ENCODE results near the gene ETS1. TPM values are rescaled to one million over a fixed set of nuclear protein-coding genes. Genes with fewer than 3 reads are reported as not detected.

Gene ETS1
- total RNA-seq, 1 donor from 2014 or later, result 0.54 TPM

DNA sequence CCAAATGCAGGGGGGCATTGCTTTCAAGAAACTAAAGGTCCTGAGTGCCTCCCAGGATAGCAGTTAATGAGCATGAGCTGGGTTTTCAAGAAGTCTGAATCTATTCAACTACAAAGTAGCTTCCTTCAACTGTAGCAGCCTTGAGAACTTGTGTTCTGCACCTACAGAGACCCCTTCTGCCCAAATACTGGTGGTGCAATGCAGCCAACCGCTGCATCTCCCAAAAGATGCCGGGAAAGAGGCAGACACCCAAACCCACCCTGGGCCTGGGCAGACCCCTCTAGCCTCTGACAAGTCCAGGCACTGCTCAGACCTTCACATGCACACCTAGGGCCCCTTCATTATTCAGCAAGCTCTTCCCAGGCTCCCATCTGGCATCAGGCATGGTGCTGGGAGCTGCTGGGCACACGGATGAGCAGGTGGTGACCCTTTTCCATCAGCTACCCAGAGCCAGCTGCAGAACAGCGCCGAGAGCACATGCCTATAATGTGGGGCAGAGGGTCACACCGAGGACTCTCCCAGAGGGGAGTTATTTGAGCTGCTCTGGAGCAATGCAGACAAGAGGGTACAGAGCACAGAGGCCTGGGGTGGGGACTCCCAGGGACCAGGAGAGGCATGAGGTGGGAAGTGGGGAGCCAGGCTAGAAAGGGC lies 44.9 kb upstream of the ETS1 start:
- peak; percentile 80 for DNase-seq (ENCODE audit: low spot score)
- Histone ChIP-seq H3K4me2 (no peak overlapping the region), H3K9me3 (ENCODE audit: low read depth) (no peaks in the 10 kb centered on the region), H3K4me3 (no peak overlapping the region), H3K27me3 (peaks cover 5% of the 10 kb centered on the region), H3K4me1 (no peaks in the 10 kb centered on the region), H2AFZ (replicated peaks) (no peak overlapping the region), H3F3A (ENCODE audit: low read depth) (no peaks in the 10 kb centered on the region), H3K27ac (no peak overlapping the region), H3K79me2 (ENCODE audit: low read depth) (no peaks in the 10 kb centered on the region), H3K9ac (no peak overlapping the region), H3K36me3 (no peaks in the 10 kb centered on the region), H4K20me1 (ENCODE audit: low read depth) (no peaks in the 10 kb centered on the region)
- H3K4me3 Mint-ChIP-seq, result no peak overlapping the region
- no peak overlapping the region for H3K27ac Mint-ChIP-seq
- peaks cover 6% of the 10 kb centered on the region for H3K4me1 Mint-ChIP-seq
- H3K36me3 Mint-ChIP-seq, result no peaks in the 10 kb centered on the region
- peaks cover 3% of the 10 kb centered on the region for H3K9me3 Mint-ChIP-seq
- TF ChIP-seq EZH2phosphoT487 (IDR thresholded peaks at IDR 0.05), result no peak
- TF ChIP-seq, protein P1, sequence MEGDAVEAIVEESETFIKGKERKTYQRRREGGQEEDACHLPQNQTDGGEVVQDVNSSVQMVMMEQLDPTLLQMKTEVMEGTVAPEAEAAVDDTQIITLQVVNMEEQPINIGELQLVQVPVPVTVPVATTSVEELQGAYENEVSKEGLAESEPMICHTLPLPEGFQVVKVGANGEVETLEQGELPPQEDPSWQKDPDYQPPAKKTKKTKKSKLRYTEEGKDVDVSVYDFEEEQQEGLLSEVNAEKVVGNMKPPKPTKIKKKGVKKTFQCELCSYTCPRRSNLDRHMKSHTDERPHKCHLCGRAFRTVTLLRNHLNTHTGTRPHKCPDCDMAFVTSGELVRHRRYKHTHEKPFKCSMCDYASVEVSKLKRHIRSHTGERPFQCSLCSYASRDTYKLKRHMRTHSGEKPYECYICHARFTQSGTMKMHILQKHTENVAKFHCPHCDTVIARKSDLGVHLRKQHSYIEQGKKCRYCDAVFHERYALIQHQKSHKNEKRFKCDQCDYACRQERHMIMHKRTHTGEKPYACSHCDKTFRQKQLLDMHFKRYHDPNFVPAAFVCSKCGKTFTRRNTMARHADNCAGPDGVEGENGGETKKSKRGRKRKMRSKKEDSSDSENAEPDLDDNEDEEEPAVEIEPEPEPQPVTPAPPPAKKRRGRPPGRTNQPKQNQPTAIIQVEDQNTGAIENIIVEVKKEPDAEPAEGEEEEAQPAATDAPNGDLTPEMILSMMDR (IDR thresholded peaks at IDR 0.05), result peak; percentile 70
- H3K27me3 Mint-ChIP-seq (ENCODE audit: insufficient read depth, low read depth), result no peaks in the 10 kb centered on the region

DNA sequence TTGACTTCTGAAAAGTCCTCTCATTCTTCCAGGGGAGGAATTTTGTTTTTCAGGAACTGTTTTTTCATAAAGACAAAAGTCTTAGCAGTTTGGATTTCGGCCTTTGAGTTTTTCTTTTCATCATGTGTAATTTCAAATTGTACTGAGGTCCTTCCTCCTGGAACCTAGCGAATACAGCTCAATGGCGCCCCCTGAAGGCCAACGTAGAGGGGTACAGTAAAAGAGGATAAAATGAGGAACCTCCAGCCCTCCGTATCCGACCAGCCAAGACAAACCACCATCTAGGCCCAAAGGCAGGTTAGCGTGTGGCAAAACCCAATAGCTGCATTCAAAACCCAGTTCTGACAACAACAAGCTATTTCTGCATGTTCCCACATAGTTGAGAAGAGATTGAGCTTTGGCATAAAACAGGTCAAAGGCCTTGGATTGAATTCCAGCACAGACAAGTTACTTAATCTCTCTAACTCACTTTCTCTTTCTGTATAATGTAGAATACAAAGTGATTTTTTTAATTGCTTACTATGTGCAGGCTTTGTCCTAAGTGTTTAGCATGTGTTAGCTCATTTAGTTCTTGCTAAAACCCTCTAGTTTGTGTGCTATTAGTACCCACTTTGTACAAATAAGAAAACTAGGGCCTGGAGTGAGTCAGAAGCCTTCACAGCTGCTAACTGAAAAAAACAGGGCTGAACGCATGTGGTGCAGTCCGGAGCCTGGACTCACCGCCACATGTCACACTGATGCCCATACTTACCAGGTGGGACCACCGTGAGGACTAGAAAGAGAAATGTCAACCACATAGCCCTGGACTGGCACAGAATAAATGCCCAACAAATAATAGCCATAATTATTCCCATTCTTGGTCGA lies 43.2 kb upstream of the ETS1 start:
- no peak overlapping the region for H3K4me3 ChIP-seq
- H2AFZ ChIP-seq (replicated peaks), result no peak overlapping the region
- H3K27ac ChIP-seq, result no peak overlapping the region
- Mint-ChIP-seq H3K27me3 (ENCODE audit: insufficient read depth, low read depth) (peaks cover 5% of the 10 kb centered on the region), H3K27ac (peak overlapping the region; percentile 34), H3K9me3 (peaks cover under 1% of the 10 kb centered on the region), H3K36me3 (no peaks in the 10 kb centered on the region), H3K4me1 (peaks cover 19% of the 10 kb centered on the region), H3K4me3 (no peak overlapping the region)
- H3K4me1 ChIP-seq, result peaks cover under 1% of the 10 kb centered on the region
- H3K36me3 ChIP-seq, result no peaks in the 10 kb centered on the region
- no peaks in the 10 kb centered on the region for H4K20me1 ChIP-seq (ENCODE audit: low read depth)
- TF ChIP-seq, protein P1 (IDR thresholded peaks at IDR 0.05), result peak; percentile 95
- no peak for TF ChIP-seq EZH2 (IDR thresholded peaks at IDR 0.05)
- no peak overlapping the region for H3K4me2 ChIP-seq
- peak; percentile 87 for DNase-seq (ENCODE audit: low spot score)
- H3K9me3 ChIP-seq (ENCODE audit: low read depth), result no peaks in the 10 kb centered on the region
- H3F3A ChIP-seq (ENCODE audit: low read depth), result no peaks in the 10 kb centered on the region
- H3K9ac ChIP-seq, result no peak overlapping the region
- no peaks in the 10 kb centered on the region for H3K79me2 ChIP-seq (ENCODE audit: low read depth)
- peaks cover 5% of the 10 kb centered on the region for H3K27me3 ChIP-seq

DNA sequence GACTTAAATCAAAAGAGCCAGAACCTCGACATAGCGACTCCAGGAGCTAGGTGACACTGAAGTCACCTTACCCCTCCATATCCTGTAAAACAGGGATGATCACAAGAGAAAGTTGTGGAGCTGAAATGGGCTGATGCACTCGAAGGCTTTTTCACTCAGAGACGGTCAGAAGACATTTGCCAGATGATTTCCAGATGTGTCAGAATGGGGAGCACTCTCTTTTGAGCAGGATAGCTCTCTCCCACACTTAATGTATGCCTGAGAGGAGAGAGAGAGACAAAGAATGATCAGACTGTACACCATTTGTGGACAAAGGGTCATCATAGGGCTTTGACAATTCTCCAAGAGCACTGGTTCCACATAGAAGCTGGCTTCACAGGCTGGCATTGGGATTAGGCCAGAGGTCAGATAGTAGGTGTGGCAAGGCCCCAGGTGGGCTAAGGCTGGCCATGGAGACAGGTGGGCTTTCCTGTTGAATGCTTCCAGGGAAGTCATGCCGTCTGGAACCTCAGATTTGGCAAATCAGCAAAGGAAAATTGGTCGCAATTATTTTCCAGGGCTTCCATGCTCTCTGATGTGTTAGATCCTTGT lies 42.3 kb upstream of the ETS1 start:
- Mint-ChIP-seq H3K27me3 (ENCODE audit: insufficient read depth, low read depth) (peaks cover 8% of the 10 kb centered on the region), H3K9me3 (no peaks in the 10 kb centered on the region), H3K27ac (no peak overlapping the region), H3K4me1 (peaks cover 29% of the 10 kb centered on the region), H3K36me3 (no peaks in the 10 kb centered on the region), H3K4me3 (no peak overlapping the region)
- DNase-seq (ENCODE audit: low spot score), result no peak
- H3K9ac ChIP-seq, result no peak overlapping the region
- no peaks in the 10 kb centered on the region for H3F3A ChIP-seq (ENCODE audit: low read depth)
- no peak overlapping the region for H3K27ac ChIP-seq
- TF ChIP-seq, protein P1 (IDR thresholded peaks at IDR 0.05), result no peak
- TF ChIP-seq EZH2phosphoT487 (IDR thresholded peaks at IDR 0.05) (no peak), EZH2 (IDR thresholded peaks at IDR 0.05) (no peak)
- H3K4me3 ChIP-seq, result no peak overlapping the region
- H3K4me2 ChIP-seq, result no peak overlapping the region
- H4K20me1 ChIP-seq (ENCODE audit: low read depth), result no peaks in the 10 kb centered on the region
- H3K4me1 ChIP-seq, result peaks cover 3% of the 10 kb centered on the region
- no peaks in the 10 kb centered on the region for H3K36me3 ChIP-seq
- peaks cover 5% of the 10 kb centered on the region for H3K27me3 ChIP-seq
- H3K79me2 ChIP-seq (ENCODE audit: low read depth), result no peaks in the 10 kb centered on the region
- no peaks in the 10 kb centered on the region for H3K9me3 ChIP-seq (ENCODE audit: low read depth)
- no peak overlapping the region for H2AFZ ChIP-seq (replicated peaks)
